SU-DHL-6 (cell line): ENCODE data around the gene CBL.

Source experiments
- H2AFZ ChIP-seq: fragments of 200-600 bp; sonication (generic); 2 replicates; pipeline ENCODE4 v1.6.1; 2014; ENCODE audit warnings: low read depth, mild to moderate bottlenecking, moderate library complexity, mixed read lengths, antibody characterized with exemption, low read length; ENCODE audit not compliant: severe bottlenecking
- H3F3A ChIP-seq: fragments of 200-600 bp; shearing (Covaris generic); 2 replicates; pipeline ENCODE4 v1.6.0; 2016; ENCODE audit warnings: antibody characterized with exemption, mild to moderate bottlenecking; ENCODE audit not compliant: insufficient read depth
- H3K27ac ChIP-seq: fragments of 200-600 bp; sonication (generic); 2 replicates; pipeline ENCODE4 v1.5.1; 2016; ENCODE audit warnings: low read depth, mild to moderate bottlenecking, low read length, moderate library complexity, mixed read lengths
- H3K27me3 ChIP-seq: fragments of 200-600 bp; sonication (generic), shearing (Covaris generic); 2 replicates; pipeline ENCODE4 v1.6.0; 2014; ENCODE audit warnings: mild to moderate bottlenecking, low read length
- H3K36me3 ChIP-seq: fragments of 200-600 bp; sonication (generic); 2 replicates; pipeline ENCODE4 v1.6.1; 2014; ENCODE audit warnings: mild to moderate bottlenecking, low read length, mixed read lengths
- H3K4me2 ChIP-seq: fragments of 300-600, 200-600 bp; shearing (Covaris generic), sonication (generic); 2 replicates; pipeline ENCODE4 v1.6.0; 2014; ENCODE audit warnings: low read length, low read depth, mild to moderate bottlenecking; ENCODE audit not compliant: poor library complexity, severe bottlenecking
- H3K4me3 ChIP-seq: fragments of 200-600 bp; sonication (generic); 2 replicates; pipeline ENCODE4 v1.5.1; 2014; ENCODE audit warnings: antibody characterized with exemption, low read length, mild to moderate bottlenecking, mixed read lengths; ENCODE audit not compliant: insufficient read depth, poor library complexity, severe bottlenecking
- H3K79me2 ChIP-seq: fragments of 200-600 bp; sonication (generic); 2 replicates; pipeline ENCODE4 v1.6.1; 2014; ENCODE audit warnings: mild to moderate bottlenecking, low read length, moderate library complexity; ENCODE audit not compliant: insufficient read depth
- H3K9ac ChIP-seq: fragments of 200-600 bp; sonication (generic); 2 replicates; pipeline ENCODE4 v1.7.0; 2014; ENCODE audit warnings: mild to moderate bottlenecking, low read length
- H3K9me2 ChIP-seq: fragments of 200-600 bp; sonication (generic); replicated peaks from 2 replicates; pipeline ENCODE4 v1.6.1; 2014; ENCODE audit warnings: low read length; ENCODE audit not compliant: insufficient read depth
- H3K9me3 ChIP-seq: fragments of 200-600 bp; sonication (generic); 2 replicates; pipeline ENCODE4 v1.6.1; 2014; ENCODE audit warnings: low read length, mixed read lengths; ENCODE audit not compliant: insufficient read depth
- H4K20me1 ChIP-seq: fragments of 200-600 bp; sonication (generic); 2 replicates; pipeline ENCODE4 v1.6.1; 2014; ENCODE audit warnings: low read depth, mild to moderate bottlenecking, antibody characterized with exemption, low read length, moderate library complexity, mixed read lengths
- EZH2phosphoT487 ChIP-seq: fragments of 200-600 bp; sonication (generic), shearing (Covaris generic); conservative IDR thresholded peaks from 2 replicates; pipeline ENCODE4 v1.6.1; 2018; ENCODE audit warnings: mild to moderate bottlenecking, antibody characterized with exemption, low read length, moderate library complexity, mixed read lengths
- TF ChIP-seq, protein P1 (sequence below): fragments of 200-600 bp; sonication (generic); IDR thresholded peaks from one replicate; pipeline ENCODE4 v1.5.1; 2017; ENCODE audit warnings: antibody characterized with exemption, mild to moderate bottlenecking, low read length, moderate library complexity; ENCODE audit not compliant: insufficient read depth, poor library complexity, severe bottlenecking

CBL gene

DNA sequence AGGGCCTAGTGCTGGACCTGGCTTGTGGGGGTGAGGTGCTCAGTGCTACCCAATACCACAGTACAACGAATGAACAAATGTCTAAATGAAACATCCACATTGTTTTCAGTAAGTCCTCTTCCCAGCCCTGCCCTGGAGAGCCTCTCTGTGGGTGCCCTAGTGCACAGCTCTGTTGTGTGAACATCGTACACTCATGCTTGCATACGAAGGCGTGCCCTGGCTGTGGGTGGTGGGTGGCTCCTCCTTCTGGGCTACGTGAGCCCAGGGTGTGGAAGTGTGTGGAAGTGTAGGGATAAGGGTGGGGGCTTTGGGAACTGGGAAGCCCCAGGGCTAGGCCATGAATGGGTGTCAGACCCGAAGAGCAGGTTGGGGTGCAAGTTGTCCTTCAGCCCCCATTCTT lies 38.2 kb upstream of the CBL start:
- no peaks in the 10 kb centered on the region for H3F3A ChIP-seq

DNA sequence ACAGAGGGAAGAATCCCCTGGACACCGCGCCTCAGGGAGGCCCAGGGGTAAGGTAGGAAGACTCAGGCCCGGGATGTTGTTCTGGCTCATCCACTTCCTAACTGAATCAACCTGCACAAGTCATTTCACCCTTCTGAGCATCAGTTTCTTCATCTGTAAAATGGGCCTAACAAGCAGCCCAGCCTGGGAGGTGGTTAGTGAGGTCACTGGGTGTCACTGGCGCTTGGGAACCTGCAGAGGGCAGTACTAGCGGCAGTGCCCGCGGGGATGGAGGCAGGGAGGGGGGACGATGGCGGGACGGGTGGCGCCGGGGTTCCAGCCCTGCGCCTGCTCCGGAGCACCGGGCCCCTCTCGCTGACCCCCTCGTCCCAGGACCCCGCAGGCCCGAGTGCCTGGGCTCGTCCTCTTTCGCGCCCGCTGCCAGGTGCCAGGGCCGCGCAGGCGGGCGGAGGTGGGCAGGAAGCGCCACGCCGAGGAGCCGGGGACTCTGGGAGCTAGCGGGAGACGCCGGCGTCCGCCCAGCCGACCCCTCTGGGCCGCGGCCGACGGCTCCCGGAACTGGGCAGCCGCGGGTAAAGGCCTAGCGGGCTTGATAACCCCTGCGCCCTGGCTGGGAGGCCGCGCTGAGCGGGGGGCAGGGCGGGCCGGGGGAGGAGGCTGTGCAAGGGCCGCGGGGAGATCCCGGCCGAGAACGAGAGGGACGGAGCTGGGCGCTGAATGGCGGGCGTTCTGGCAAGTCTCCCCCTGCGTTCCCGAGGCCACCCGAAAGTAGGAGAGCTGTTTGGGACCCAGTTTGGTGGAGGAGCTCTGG lies 37.5 kb upstream of the CBL start, which contains the start of gene NLRX1:
TSS of gene NLRX1 (plus strand) at position 255 of the 811 bp plus-strand sequence. CDS start 2,679 bp downstream, outside the sequence.
- H3K27ac ChIP-seq: peak within 1 kb of the TSS; percentile 33; the same call in 1 of the 2 replicates
- TF ChIP-seq, protein P1, sequence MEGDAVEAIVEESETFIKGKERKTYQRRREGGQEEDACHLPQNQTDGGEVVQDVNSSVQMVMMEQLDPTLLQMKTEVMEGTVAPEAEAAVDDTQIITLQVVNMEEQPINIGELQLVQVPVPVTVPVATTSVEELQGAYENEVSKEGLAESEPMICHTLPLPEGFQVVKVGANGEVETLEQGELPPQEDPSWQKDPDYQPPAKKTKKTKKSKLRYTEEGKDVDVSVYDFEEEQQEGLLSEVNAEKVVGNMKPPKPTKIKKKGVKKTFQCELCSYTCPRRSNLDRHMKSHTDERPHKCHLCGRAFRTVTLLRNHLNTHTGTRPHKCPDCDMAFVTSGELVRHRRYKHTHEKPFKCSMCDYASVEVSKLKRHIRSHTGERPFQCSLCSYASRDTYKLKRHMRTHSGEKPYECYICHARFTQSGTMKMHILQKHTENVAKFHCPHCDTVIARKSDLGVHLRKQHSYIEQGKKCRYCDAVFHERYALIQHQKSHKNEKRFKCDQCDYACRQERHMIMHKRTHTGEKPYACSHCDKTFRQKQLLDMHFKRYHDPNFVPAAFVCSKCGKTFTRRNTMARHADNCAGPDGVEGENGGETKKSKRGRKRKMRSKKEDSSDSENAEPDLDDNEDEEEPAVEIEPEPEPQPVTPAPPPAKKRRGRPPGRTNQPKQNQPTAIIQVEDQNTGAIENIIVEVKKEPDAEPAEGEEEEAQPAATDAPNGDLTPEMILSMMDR: peak; percentile 83
- TF ChIP-seq EZH2phosphoT487: no peak
- H3K9me3 ChIP-seq: no peaks in the 10 kb centered on the region
- no peaks in the 10 kb centered on the region for H3K36me3 ChIP-seq
- H3K27me3 ChIP-seq: no peaks in the 10 kb centered on the region
- peak within 1 kb of the TSS; percentile 83 for H3K9ac ChIP-seq
- no peaks in the 10 kb centered on the region for H4K20me1 ChIP-seq
- H3F3A ChIP-seq: no peaks in the 10 kb centered on the region
- peak within 1 kb of the TSS; percentile 66 for H3K4me3 ChIP-seq
- no peaks in the 10 kb centered on the region for H3K79me2 ChIP-seq
- H2AFZ ChIP-seq: peak within 1 kb of the TSS; percentile 98
- peak within 1 kb of the TSS; percentile 89 for H3K4me2 ChIP-seq
- H3K9me2 ChIP-seq: no peaks in the 10 kb centered on the region

More for the DNA sequence above, 38.2 kb upstream of the CBL start:
- Histone ChIP-seq H3K9ac (no peak overlapping the region), H3K36me3 (no peaks in the 10 kb centered on the region), H3K27ac (no peak overlapping the region), H3K9me3 (no peaks in the 10 kb centered on the region), H2AFZ (no peak overlapping the region), H3K9me2 (no peaks in the 10 kb centered on the region), H3K27me3 (no peaks in the 10 kb centered on the region), H3K4me3 (no peak overlapping the region), H4K20me1 (no peaks in the 10 kb centered on the region), H3K4me2 (no peak overlapping the region), H3K79me2 (no peaks in the 10 kb centered on the region)
- TF ChIP-seq EZH2phosphoT487: no peak
- TF ChIP-seq, protein P1: no peak

DNA sequence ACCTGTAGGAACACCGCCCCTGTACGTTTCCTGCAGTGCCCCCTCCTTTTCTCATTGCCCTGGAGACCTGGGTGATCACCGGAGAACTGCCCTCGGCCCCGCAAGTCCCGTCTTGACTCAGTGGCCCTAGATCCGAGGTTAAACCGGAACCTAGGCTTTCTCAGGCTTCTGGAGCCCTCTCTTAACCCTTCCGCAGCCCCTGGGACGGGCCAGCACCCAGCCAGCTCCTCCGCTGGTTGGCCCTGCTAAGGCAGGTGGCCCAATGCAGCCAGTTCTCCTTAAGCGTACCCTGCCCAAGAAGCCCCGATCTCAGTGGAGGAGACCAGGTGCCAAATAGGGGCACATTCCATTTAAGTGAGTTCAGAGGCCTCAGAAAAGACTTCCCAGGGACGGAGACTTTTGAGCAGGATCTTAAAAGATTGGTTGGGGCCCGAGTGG lies 36.8 kb upstream of the CBL start:
- Histone ChIP-seq H3K4me2 (peak overlapping the region; percentile 89), H3K4me3 (peak overlapping the region; percentile 66), H2AFZ (peak overlapping the region; percentile 98), H3K9me2 (no peaks in the 10 kb centered on the region), H4K20me1 (no peaks in the 10 kb centered on the region), H3K9ac (peak overlapping the region; percentile 83), H3F3A (no peaks in the 10 kb centered on the region), H3K9me3 (no peaks in the 10 kb centered on the region), H3K27ac (no peak overlapping the region; the same call in 1 of the 2 replicates), H3K79me2 (no peaks in the 10 kb centered on the region), H3K27me3 (no peaks in the 10 kb centered on the region), H3K36me3 (no peaks in the 10 kb centered on the region)
- TF ChIP-seq, protein P1: no peak
- TF ChIP-seq EZH2phosphoT487: no peak
